ENCODE data around the gene MCM6.

The MCM6 gene

GRCh38 chr2:135885709-135886108, 9.5 kb upstream of the MCM6 start:
- no peak overlapping the region for H3K4me3 ChIP-seq (ENCODE audit: low read length)
- TF ChIP-seq ZNF274 (IDR thresholded peaks at IDR 0.05; ENCODE audit: low read depth, low read length), result no peak

GRCh38 chr2:135882415-135882814, 6.2 kb upstream of the MCM6 start:
- no peak overlapping the region for H3K4me3 ChIP-seq (ENCODE audit: low read length)
- TF ChIP-seq ZNF274 (IDR thresholded peaks at IDR 0.05; ENCODE audit: low read depth, low read length), result no peak

GRCh38 chr2:135876770-135877169, 527 bp upstream of the MCM6 start:
- H3K4me3 ChIP-seq (ENCODE audit: low read length), result peak overlapping the region; percentile 55; the same call in 1 of the 2 replicates

GRCh38 chr2:135875491-135876065, 665 bp downstream of the MCM6 start:
- peak overlapping the region; percentile 84 for H3K4me3 ChIP-seq (ENCODE audit: low read length)
- TF ChIP-seq ZNF274 (IDR thresholded peaks at IDR 0.05; ENCODE audit: low read depth, low read length), result no peak

GRCh38 chr2:135874777-135875365, 1.4 kb downstream of the MCM6 start:
- no peak for TF ChIP-seq ZNF274 (IDR thresholded peaks at IDR 0.05; ENCODE audit: low read depth, low read length)
- H3K4me3 ChIP-seq (ENCODE audit: low read length), result peak overlapping the region; percentile 84

- TF ChIP-seq ZNF274 (IDR thresholded peaks at IDR 0.05; ENCODE audit: low read depth, low read length), result no peak
- no peak overlapping the region for H3K4me3 ChIP-seq (ENCODE audit: low read length)
Observed at GRCh38 chr2:135870571-135870970, 5.7 kb downstream of the MCM6 start.

GRCh38 chr2:135863233-135863632, 13.0 kb downstream of the MCM6 start:
- no peak for TF ChIP-seq ZNF274 (IDR thresholded peaks at IDR 0.05; ENCODE audit: low read depth, low read length)
- no peak overlapping the region for H3K4me3 ChIP-seq (ENCODE audit: low read length)

GRCh38 chr2:135862718-135863117, 13.5 kb downstream of the MCM6 start:
- no peak overlapping the region for H3K4me3 ChIP-seq (ENCODE audit: low read length)
- TF ChIP-seq ZNF274 (IDR thresholded peaks at IDR 0.05; ENCODE audit: low read depth, low read length), result no peak

- H3K4me3 ChIP-seq (ENCODE audit: low read length), result no peak overlapping the region
- TF ChIP-seq ZNF274 (IDR thresholded peaks at IDR 0.05; ENCODE audit: low read depth, low read length), result no peak
Observed at GRCh38 chr2:135853401-135853800, 22.8 kb downstream of the MCM6 start.

- no peak for TF ChIP-seq ZNF274 (IDR thresholded peaks at IDR 0.05; ENCODE audit: low read depth, low read length)
- no peak overlapping the region for H3K4me3 ChIP-seq (ENCODE audit: low read length)
Observed at GRCh38 chr2:135851858-135852257, 24.4 kb downstream of the MCM6 start.

- no peak overlapping the region for H3K4me3 ChIP-seq (ENCODE audit: low read length)
- no peak for TF ChIP-seq ZNF274 (IDR thresholded peaks at IDR 0.05; ENCODE audit: low read depth, low read length)
Observed at GRCh38 chr2:135850892-135851668, 25.2 kb downstream of the MCM6 start.

GRCh38 chr2:135849087-135849486, 27.2 kb downstream of the MCM6 start:
- TF ChIP-seq ZNF274 (IDR thresholded peaks at IDR 0.05; ENCODE audit: low read depth, low read length), result no peak

GRCh38 chr2:135845997-135846396, 30.2 kb downstream of the MCM6 start:
- no peak overlapping the region for H3K4me3 ChIP-seq (ENCODE audit: low read length)
- TF ChIP-seq ZNF274 (IDR thresholded peaks at IDR 0.05; ENCODE audit: low read depth, low read length), result no peak

More at GRCh38 chr2:135849087-135849486, 27.2 kb downstream of the MCM6 start:
- H3K4me3 ChIP-seq (ENCODE audit: low read length), result no peak overlapping the region

GRCh38 chr2:135845257-135845656, 31.0 kb downstream of the MCM6 start:
- no peak overlapping the region for H3K4me3 ChIP-seq (ENCODE audit: low read length)
- no peak for TF ChIP-seq ZNF274 (IDR thresholded peaks at IDR 0.05; ENCODE audit: low read depth, low read length)

- TF ChIP-seq ZNF274 (IDR thresholded peaks at IDR 0.05; ENCODE audit: low read depth, low read length), result no peak
- H3K4me3 ChIP-seq (ENCODE audit: low read length), result no peak overlapping the region
Observed at GRCh38 chr2:135844301-135844895, 31.8 kb downstream of the MCM6 start.

Data from GM08714 (cell line).